Esophagus muscularis mucosa (tissue), 4 donors: ENCODE data around the gene LPAR1.

Experiments used
- EP300 ChIP-seq: sonication (generic); formaldehyde crosslinking; IDR thresholded peaks from one replicate; pipeline ENCODE4 v1.6.1; 2017; ENCODE audit warnings: antibody characterized with exemption
- POLR2A ChIP-seq: fragments of 450-650 bp; IDR thresholded peaks from one replicate; pipeline ENCODE4 v1.6.1; 2017; ENCODE audit warnings: antibody characterized with exemption, moderate library complexity, mild to moderate bottlenecking, low read depth
- POLR2AphosphoS5 ChIP-seq, 2 donors: sonication (generic); formaldehyde crosslinking; IDR thresholded peaks; one replicate each; pipeline ENCODE4 v1.6.1; 2017; ENCODE audit warnings: antibody characterized with exemption in 2 of 2
- TF ChIP-seq, protein P1 (sequence below), 3 experiments: fragments of 200-600 bp in 2 of 3; fragments of 450-650 bp in 1 of 3; sonication (generic) in 2 of 3; IDR thresholded peaks; one replicate each; pipeline ENCODE4 v1.5.1; 2017 to 2019; ENCODE audit warnings: antibody characterized with exemption in 3 of 3, mild to moderate bottlenecking in 2 of 3, moderate library complexity in 1 of 3

DNA sequence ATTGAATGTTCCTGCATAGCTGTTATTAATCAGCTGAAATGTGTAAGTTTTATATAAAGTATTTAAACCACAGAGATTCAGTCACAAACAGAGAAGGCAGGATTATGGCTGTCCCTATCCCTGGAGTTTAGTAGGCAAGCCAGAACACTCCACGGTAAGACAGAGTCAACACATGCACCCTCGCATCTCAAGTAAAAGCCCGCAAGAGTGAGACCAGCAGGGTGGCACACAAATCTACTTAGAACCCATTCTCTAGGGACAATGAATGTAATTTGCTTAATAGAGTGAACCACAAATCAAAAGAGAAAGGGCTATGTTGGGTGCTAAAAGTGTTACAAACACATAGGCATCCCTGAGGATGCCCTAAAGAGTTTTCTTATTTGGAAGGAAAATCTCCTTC, 35.1 kb downstream of the LPAR1 start:
- TF ChIP-seq, protein P1, sequence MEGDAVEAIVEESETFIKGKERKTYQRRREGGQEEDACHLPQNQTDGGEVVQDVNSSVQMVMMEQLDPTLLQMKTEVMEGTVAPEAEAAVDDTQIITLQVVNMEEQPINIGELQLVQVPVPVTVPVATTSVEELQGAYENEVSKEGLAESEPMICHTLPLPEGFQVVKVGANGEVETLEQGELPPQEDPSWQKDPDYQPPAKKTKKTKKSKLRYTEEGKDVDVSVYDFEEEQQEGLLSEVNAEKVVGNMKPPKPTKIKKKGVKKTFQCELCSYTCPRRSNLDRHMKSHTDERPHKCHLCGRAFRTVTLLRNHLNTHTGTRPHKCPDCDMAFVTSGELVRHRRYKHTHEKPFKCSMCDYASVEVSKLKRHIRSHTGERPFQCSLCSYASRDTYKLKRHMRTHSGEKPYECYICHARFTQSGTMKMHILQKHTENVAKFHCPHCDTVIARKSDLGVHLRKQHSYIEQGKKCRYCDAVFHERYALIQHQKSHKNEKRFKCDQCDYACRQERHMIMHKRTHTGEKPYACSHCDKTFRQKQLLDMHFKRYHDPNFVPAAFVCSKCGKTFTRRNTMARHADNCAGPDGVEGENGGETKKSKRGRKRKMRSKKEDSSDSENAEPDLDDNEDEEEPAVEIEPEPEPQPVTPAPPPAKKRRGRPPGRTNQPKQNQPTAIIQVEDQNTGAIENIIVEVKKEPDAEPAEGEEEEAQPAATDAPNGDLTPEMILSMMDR (IDR thresholded peaks at IDR 0.05), result no peak
- TF ChIP-seq POLR2A (no peak), EP300 (no peak), POLR2AphosphoS5 (IDR thresholded peaks at IDR 0.05) (no peak)
